Heart left ventricle (tissue), 16 donors: ENCODE measurements around the gene UST. TPM values are rescaled to one million over a fixed set of nuclear protein-coding genes. Genes with fewer than 3 reads are reported as not detected.
"Not testable (repeated sequence)": the region's sequence is repeated elsewhere in the genome, so short reads cannot be mapped to it uniquely, and the experiment has no call there.

Experiments used
- ATAC-seq, 4 donors: fragments of 200-7000 bp; cut with Tn5 transposase; one replicate each; pipeline ENCODE4 v1.9.1; 2020 to 2022; ENCODE audit warnings: moderate library complexity in 4 of 4, mild to moderate bottlenecking in 3 of 4, moderate number of reproducible peaks in 1 of 4
- DNase-seq, 5 donors: peaks; one replicate each; pipeline ENCODE4 v3.0.0-alpha.2; 2020
- H3K27ac ChIP-seq, 12 donors: fragments of 200-600 bp; sonication (generic) in 4 of 12; one replicate each; pipeline versions ENCODE4 v1.5.0 to v1.8.0; 2016 to 2022; ENCODE audit warnings: mild to moderate bottlenecking in 2 of 12
- H3K27me3 ChIP-seq, 9 donors: fragments of 200-600 bp; sonication (generic) in 2 of 9; one replicate each; pipeline versions ENCODE4 v1.5.1 to v1.8.0; 2016 to 2022; ENCODE audit warnings: mild to moderate bottlenecking in 3 of 9
- H3K36me3 ChIP-seq, 9 donors: fragments of 200-600 bp; sonication (generic) in 2 of 9; one replicate each; pipeline versions ENCODE4 v1.5.0 to v1.8.0; 2018 to 2022; ENCODE audit warnings: mild to moderate bottlenecking in 2 of 9
- H3K4me1 ChIP-seq, 12 donors: fragments of 200-600 bp; sonication (generic) in 4 of 12; one replicate each; pipeline versions ENCODE4 v1.5.0 to v1.8.0; 2016 to 2022; ENCODE audit warnings: mild to moderate bottlenecking in 3 of 12
- H3K4me3 ChIP-seq, 12 donors: fragments of 200-600 bp; sonication (generic) in 4 of 12; one replicate each; pipeline versions ENCODE4 v1.5.0 to v1.8.0; 2017 to 2022; ENCODE audit warnings: mild to moderate bottlenecking in 9 of 12, moderate library complexity in 4 of 12
- H3K9me3 ChIP-seq, 12 donors: fragments of 200-600 bp; sonication (generic) in 4 of 12; one replicate each; pipeline versions ENCODE4 v1.5.0 to v1.8.0; 2016 to 2022; ENCODE audit warnings: mild to moderate bottlenecking in 1 of 12
- CTCF ChIP-seq, 12 donors: fragments of 200-600 bp; sonication (generic) in 4 of 12; IDR thresholded peaks; one replicate each; pipeline versions ENCODE4 v1.5.0 to v1.8.0; 2018 to 2022; ENCODE audit warnings: antibody characterized with exemption in 12 of 12, mild to moderate bottlenecking in 5 of 12
- POLR2A ChIP-seq, 2 donors: fragments of 450-650 bp; IDR thresholded peaks; one replicate each; pipeline ENCODE4 v1.6.1; 2017; ENCODE audit warnings: antibody characterized with exemption in 2 of 2, mild to moderate bottlenecking in 2 of 2, moderate library complexity in 2 of 2
- WGBS, 4 donors: extraction: QIAGEN DNeasy Blood & Tissue Kit in 2 of 4; methylation state at CpG; one replicate each; pipeline versions ENCODE4 v1.1.5 to v1.1.7; 2013 to 2018; 5-methylcytosine and 5-hydroxymethylcytosine counted together
- intact Hi-C, 10 donors: fragments of 100-400 bp; cut with DNase I; formaldehyde crosslinking; loops; one replicate each; pipeline versions ENCODE4 v1.11.1 to v1.14.2; 2022
- polyA plus RNA-seq, 2 donors: library from polyadenylated mRNA; stranded (reverse); fragments of 200-250 nt; gene quantifications; one replicate each; pipeline ENCODE4 v1.2.3, GENCODE V29; 2013
- total RNA-seq, 9 donors: library from RNA; depleted of rRNA in 2 of 9; stranded (reverse); fragments of >200 nt in 2 of 9; fragmentation: NEBNext Ultra II Directional in 3 of 9; extraction: Animal tissue kit (Norgen Biotek cat#: 25700) in 3 of 9; gene quantifications; one replicate each; pipeline versions ENCODE4 v1.1.0 to v1.2.4, GENCODE V29; 2016 to 2023
- donor health status: ischemic (EF 13 %, LVEDD 7.1; RV severe dilation, severe dysfunction).
- donor health status: healthy with polysubstance abuse.
- donor health status: DM: no; HTN: yes; CAD: no.
- donor health status: DM: no; HTN: no; CAD: no.
- donor health status: ischemic (EF 25% LVEDD 6.9; RV normal size, moderate dysfunction).
- donor health status: ischemic (EF 25% LVEDD 5.7; RV mildly dilated, moderate dysfunction).
- donor health status: healthy.
- donor health status: DM: yes; HTN: yes; CAD: no.
- donor health status: ischemic (EF 35%, LVEDD 5.7; RV mildly dilated, moderate dysfunction).
- donor health status: nonischemic (EF 11% LVEDD 7.7; RV severe dilation, severe dysfunction).
- donor health status: DM: yes; HTN: yes; CAD: no.
- donor health status: PGD.
- donor health status: ischemic (EF 29% LVEDD 5.4; RV normal size, mild dysfunction).
- donor health status: nonischemic (EF 23%, LVEDD 6.1; RV moderate dilation, normal function).

UST gene
- total and polyA plus RNA-seq, 11 donors = 1.1 to 5.8 (median 2.7) TPM

- DNase-seq = no peak
- no peak for ATAC-seq
- TF ChIP-seq POLR2A (IDR thresholded peaks at IDR 0.05) = no peak
- Histone ChIP-seq H3K9me3 (peaks cover 0 to 24% (median 16%) of the 10 kb centered on the region in 12 donors), H3K4me3 (no peak overlapping the region), H3K27me3 (peaks cover 0 to 3% (median 0%) of the 10 kb centered on the region in 9 donors), H3K27ac (peak overlapping the region in 1 of 12 donors; percentile 38), H3K36me3 (no peaks in the 10 kb centered on the region), H3K4me1 (peaks cover 0 to 27% (median 0%) of the 10 kb centered on the region in 12 donors)
- 53 to 72% (median 62%) methylated on average over 2 of the region's 2 CpGs for WGBS, 4 donors
- intact Hi-C loops = no loop called here
These were observed 348.1 kb downstream of the UST start for GRCh38 chr6:149094934-149095351.

GRCh38 chr6:149095842-149096241 is 349.0 kb downstream of the UST start:
- Histone ChIP-seq H3K9me3 (peaks cover 0 to 24% (median 16%) of the 10 kb centered on the region in 12 donors), H3K27ac (no peak overlapping the region), H3K4me3 (no peak overlapping the region), H3K4me1 (peaks cover 0 to 27% (median 0%) of the 10 kb centered on the region in 12 donors), H3K27me3 (peaks cover 0 to 3% (median 0%) of the 10 kb centered on the region in 9 donors), H3K36me3 (no peaks in the 10 kb centered on the region)
- no peak for ATAC-seq
- TF ChIP-seq POLR2A (IDR thresholded peaks at IDR 0.05) (no peak), CTCF (IDR thresholded peaks at IDR 0.05) (no peak)
- no peak for DNase-seq
- intact Hi-C loops = no loop called here
- 35 to 51% (median 46%) methylated on average over 1 of the region's 1 CpG for WGBS, 4 donors

- Histone ChIP-seq H3K36me3 (no peaks in the 10 kb centered on the region), H3K4me1 (peaks cover 0 to 27% (median 0%) of the 10 kb centered on the region in 12 donors), H3K9me3 (peaks cover 0 to 24% (median 16%) of the 10 kb centered on the region in 12 donors), H3K4me3 (no peak overlapping the region), H3K27ac (no peak overlapping the region), H3K27me3 (peaks cover 0 to 3% (median 0%) of the 10 kb centered on the region in 9 donors)
- no peak for TF ChIP-seq POLR2A (IDR thresholded peaks at IDR 0.05)
- DNase-seq (no peak), ATAC-seq (no peak)
- intact Hi-C loops = no loop called here
- WGBS, 4 donors = 85 to 91% (median 88%) methylated on average over 2 of the region's 2 CpGs
These were observed 351.0 kb downstream of the UST start for GRCh38 chr6:149097794-149098193.

GRCh38 chr6:149098700-149099276 is 352.0 kb downstream of the UST start:
- intact Hi-C loops = no loop called here
- Histone ChIP-seq H3K4me1 (peaks cover 0 to 23% (median 0%) of the 10 kb centered on the region in 12 donors), H3K27ac (no peak overlapping the region), H3K9me3 (peaks cover 0 to 24% (median 16%) of the 10 kb centered on the region in 12 donors), H3K27me3 (peaks cover 0 to 3% (median 0%) of the 10 kb centered on the region in 9 donors), H3K4me3 (no peak overlapping the region), H3K36me3 (no peaks in the 10 kb centered on the region)
- no peak for DNase-seq
- WGBS, 4 donors = 88 to 92% (median 92%) methylated on average over 4 of the region's 4 CpGs
- TF ChIP-seq POLR2A (IDR thresholded peaks at IDR 0.05) (no peak), CTCF (IDR thresholded peaks at IDR 0.05) (no peak)
- ATAC-seq = no peak

- Histone ChIP-seq H3K4me1 (peaks cover 0 to 8% (median 0%) of the 10 kb centered on the region in 12 donors), H3K27ac (no peak overlapping the region), H3K36me3 (no peaks in the 10 kb centered on the region), H3K4me3 (no peak overlapping the region), H3K27me3 (no peaks in the 10 kb centered on the region), H3K9me3 (peaks cover 0 to 23% (median 16%) of the 10 kb centered on the region in 12 donors)
- DNase-seq = no peak
- ATAC-seq = no peak
- intact Hi-C loops = no loop called here
- TF ChIP-seq POLR2A (IDR thresholded peaks at IDR 0.05) = no peak
These were observed 355.5 kb downstream of the UST start for GRCh38 chr6:149102324-149102723.

GRCh38 chr6:149103950-149104349 is 357.1 kb downstream of the UST start:
- intact Hi-C loops, ATAC-seq: not testable (repeated sequence)
- 91 to 97% (median 94%) methylated on average over 3 of the region's 3 CpGs for WGBS, 4 donors

More at GRCh38 chr6:149103950-149104349, 357.1 kb downstream of the UST start:
- peaks cover 0 to 10% (median 0%) of the 10 kb centered on the region in 12 donors for H3K4me1 ChIP-seq
- not testable (repeated sequence) for H3K9me3 ChIP-seq, H3K27ac ChIP-seq, H3K27me3 ChIP-seq, H3K36me3 ChIP-seq, DNase-seq, H3K4me3 ChIP-seq
